Bronchial epithelial cell (primary cell): ENCODE results near the gene APOA5. TPM values are rescaled to one million over a fixed set of nuclear protein-coding genes. Genes with fewer than 3 reads are reported as not detected.
A peak's percentile ranks its signal among the peaks of the same experiment; 100 is the strongest.

ENCODE experiments used
- DNase-seq: peaks from one replicate; pipeline ENCODE4 v3.0.0-alpha.2; 2010; ENCODE audit warnings: low read depth
- FAIRE-seq: peaks from 2 replicates; lab custom pipeline; 2011; peaks lifted over from hg19 to GRCh38; lab: Jason Lieb, UNC
- H3K27me3 ChIP-seq: 2 replicates; pipeline ENCODE4 v1.5.1; 2011; ENCODE audit warnings: low read length; ENCODE audit not compliant: control insufficient read depth, insufficient read depth
- H3K36me3 ChIP-seq: 2 replicates; pipeline ENCODE4 v1.5.1; 2011; ENCODE audit warnings: low read length; ENCODE audit not compliant: control insufficient read depth, insufficient read depth
- H3K4me3 ChIP-seq: 2 replicates; pipeline ENCODE4 v1.5.1; 2011; ENCODE audit warnings: mild to moderate bottlenecking, low read depth, low read length, control low read depth
- total RNA-seq: library from RNA; depleted of rRNA; stranded (reverse); fragments of >200 nt; gene quantifications from 2 replicates; pipeline ENCODE4 v1.2.1, GENCODE V29; 2014
- TF ChIP-seq, protein P1 (sequence below): IDR thresholded peaks from 2 replicates; pipeline ENCODE4 v1.5.1; 2011; ENCODE audit warnings: mild to moderate bottlenecking, moderate library complexity, low read length, control low read depth, inconsistent platforms; ENCODE audit not compliant: insufficient read depth, severe bottlenecking

The APOA5 gene
- total RNA-seq, 1 donor from 2014 or later, result not detected

DNA sequence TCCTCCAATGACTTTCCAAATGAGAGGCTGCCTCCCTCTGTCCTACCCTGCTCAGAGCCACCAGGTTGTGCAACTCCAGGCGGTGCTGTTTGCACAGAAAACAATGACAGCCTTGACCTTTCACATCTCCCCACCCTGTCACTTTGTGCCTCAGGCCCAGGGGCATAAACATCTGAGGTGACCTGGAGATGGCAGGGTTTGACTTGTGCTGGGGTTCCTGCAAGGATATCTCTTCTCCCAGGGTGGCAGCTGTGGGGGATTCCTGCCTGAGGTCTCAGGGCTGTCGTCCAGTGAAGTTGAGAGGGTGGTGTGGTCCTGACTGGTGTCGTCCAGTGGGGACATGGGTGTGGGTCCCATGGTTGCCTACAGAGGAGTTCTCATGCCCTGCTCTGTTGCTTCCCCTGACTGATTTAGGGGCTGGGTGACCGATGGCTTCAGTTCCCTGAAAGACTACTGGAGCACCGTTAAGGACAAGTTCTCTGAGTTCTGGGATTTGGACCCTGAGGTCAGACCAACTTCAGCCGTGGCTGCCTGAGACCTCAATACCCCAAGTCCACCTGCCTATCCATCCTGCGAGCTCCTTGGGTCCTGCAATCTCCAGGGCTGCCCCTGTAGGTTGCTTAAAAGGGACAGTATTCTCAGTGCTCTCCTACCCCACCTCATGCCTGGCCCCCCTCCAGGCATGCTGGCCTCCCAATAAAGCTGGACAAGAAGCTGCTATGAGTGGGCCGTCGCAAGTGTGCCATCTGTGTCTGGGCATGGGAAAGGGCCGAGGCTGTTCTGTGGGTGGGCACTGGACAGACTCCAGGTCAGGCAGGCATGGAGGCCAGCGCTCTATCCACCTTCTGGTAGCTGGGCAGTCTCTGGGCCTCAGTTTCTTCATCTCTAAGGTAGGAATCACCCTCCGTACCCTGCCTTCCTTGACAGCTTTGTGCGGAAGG lies 40.9 kb upstream of the APOA5 start:
- Histone ChIP-seq H3K4me3 (no peak overlapping the region), H3K36me3 (no peaks in the 10 kb centered on the region), H3K27me3 (no peaks in the 10 kb centered on the region)
- peak; percentile 55 for FAIRE-seq
- TF ChIP-seq, protein P1, sequence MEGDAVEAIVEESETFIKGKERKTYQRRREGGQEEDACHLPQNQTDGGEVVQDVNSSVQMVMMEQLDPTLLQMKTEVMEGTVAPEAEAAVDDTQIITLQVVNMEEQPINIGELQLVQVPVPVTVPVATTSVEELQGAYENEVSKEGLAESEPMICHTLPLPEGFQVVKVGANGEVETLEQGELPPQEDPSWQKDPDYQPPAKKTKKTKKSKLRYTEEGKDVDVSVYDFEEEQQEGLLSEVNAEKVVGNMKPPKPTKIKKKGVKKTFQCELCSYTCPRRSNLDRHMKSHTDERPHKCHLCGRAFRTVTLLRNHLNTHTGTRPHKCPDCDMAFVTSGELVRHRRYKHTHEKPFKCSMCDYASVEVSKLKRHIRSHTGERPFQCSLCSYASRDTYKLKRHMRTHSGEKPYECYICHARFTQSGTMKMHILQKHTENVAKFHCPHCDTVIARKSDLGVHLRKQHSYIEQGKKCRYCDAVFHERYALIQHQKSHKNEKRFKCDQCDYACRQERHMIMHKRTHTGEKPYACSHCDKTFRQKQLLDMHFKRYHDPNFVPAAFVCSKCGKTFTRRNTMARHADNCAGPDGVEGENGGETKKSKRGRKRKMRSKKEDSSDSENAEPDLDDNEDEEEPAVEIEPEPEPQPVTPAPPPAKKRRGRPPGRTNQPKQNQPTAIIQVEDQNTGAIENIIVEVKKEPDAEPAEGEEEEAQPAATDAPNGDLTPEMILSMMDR, result no peak
- no peak for DNase-seq

GRCh38 chr11:116831790-116832349 lies 40.2 kb upstream of the APOA5 start:
- DNase-seq (no peak), FAIRE-seq (no peak)
- TF ChIP-seq, protein P1, result no peak
- Histone ChIP-seq H3K27me3 (no peaks in the 10 kb centered on the region), H3K36me3 (no peaks in the 10 kb centered on the region), H3K4me3 (no peak overlapping the region)

- Histone ChIP-seq H3K27me3 (no peaks in the 10 kb centered on the region), H3K36me3 (no peaks in the 10 kb centered on the region), H3K4me3 (no peak overlapping the region)
- FAIRE-seq, result no peak
- no peak for DNase-seq
- TF ChIP-seq, protein P1, result no peak
These were observed 38.7 kb upstream of the APOA5 start for GRCh38 chr11:116830184-116830912.

DNA sequence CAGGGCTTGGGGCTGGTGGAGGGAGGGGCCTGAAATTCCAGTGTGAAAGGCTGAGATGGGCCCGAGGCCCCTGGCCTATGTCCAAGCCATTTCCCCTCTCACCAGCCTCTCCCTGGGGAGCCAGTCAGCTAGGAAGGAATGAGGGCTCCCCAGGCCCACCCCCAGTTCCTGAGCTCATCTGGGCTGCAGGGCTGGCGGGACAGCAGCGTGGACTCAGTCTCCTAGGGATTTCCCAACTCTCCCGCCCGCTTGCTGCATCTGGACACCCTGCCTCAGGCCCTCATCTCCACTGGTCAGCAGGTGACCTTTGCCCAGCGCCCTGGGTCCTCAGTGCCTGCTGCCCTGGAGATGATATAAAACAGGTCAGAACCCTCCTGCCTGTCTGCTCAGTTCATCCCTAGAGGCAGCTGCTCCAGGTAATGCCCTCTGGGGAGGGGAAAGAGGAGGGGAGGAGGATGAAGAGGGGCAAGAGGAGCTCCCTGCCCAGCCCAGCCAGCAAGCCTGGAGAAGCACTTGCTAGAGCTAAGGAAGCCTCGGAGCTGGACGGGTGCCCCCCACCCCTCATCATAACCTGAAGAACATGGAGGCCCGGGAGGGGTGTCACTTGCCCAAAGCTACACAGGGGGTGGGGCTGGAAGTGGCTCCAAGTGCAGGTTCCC lies 38.0 kb upstream of the APOA5 start, which contains the start of gene APOC3:
APOC3 (plus strand) TSS at position 383 of the 659 bp plus-strand sequence. CDS start 676 bp downstream, outside the sequence.
- TF ChIP-seq, protein P1, result no peak
- no peak for DNase-seq
- no peak within 1 kb of the TSS for H3K4me3 ChIP-seq
- H3K36me3 ChIP-seq, result no peaks in the 10 kb centered on the region
- H3K27me3 ChIP-seq, result no peaks in the 10 kb centered on the region
- FAIRE-seq, result no peak
